DND-41 (cell line): ENCODE measurements around the gene ST6GALNAC4.

ENCODE experiments used
- CTCF ChIP-seq: IDR thresholded peaks from 2 replicates; pipeline ENCODE4 v1.5.1; 2012; ENCODE audit warnings: borderline replicate concordance, low read length, moderate library complexity, mild to moderate bottlenecking; ENCODE audit not compliant: poor library complexity, severe bottlenecking; ENCODE audit errors: extremely low read depth
- EZH2 ChIP-seq: IDR thresholded peaks from 3 replicates; pipeline ENCODE4 v1.6.1; 2012; ENCODE audit warnings: borderline replicate concordance, low read depth, mild to moderate bottlenecking, moderate library complexity, low read length, inconsistent platforms; ENCODE audit not compliant: severe bottlenecking

- TF ChIP-seq CTCF (no peak), EZH2 (no peak)
Measured at GRCh38 chr9:127934986-127935385, 18.1 kb upstream of the ST6GALNAC4 start.
